ENCODE measurements around the gene CAMSAP2.
A peak's percentile ranks its signal among the peaks of the same experiment; 100 is the strongest.

Gene CAMSAP2

DNA sequence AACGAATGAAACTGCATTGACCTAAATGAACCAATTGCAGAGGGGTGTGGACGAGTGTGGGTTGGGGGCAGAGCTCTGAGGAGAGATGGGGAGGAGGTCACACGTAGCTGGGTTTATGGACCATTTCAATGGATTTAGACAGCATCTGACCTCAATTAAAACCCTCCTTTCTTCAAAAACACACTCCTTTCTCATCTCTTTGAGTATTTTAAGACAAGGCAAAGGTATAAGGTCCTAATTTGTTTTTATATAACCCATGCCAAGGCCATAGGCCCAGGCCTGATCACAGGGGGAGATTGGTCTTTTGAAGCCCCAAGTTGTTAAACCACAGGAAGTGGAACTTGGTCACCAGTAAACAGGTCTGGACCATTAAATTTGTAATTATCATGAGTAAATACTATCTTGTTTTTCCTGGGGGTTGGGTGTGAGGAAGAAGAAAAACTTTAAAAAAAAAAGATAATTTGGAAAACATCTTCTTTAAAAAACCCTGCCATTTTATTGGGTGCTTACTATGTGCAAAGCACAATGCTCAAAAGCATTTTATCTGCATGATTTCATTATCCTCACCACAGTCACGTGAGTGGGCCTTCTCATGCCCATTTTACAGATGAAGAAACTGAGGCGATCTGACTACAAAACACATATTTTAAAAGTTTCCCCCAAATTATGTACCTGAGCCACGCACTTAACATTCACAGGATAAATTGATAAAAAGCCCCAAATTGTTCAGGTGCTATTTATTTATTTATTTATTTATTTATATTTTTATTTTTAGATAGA is 147.1 kb downstream of the CAMSAP2 start:
- DNase-seq = no peak

DNA sequence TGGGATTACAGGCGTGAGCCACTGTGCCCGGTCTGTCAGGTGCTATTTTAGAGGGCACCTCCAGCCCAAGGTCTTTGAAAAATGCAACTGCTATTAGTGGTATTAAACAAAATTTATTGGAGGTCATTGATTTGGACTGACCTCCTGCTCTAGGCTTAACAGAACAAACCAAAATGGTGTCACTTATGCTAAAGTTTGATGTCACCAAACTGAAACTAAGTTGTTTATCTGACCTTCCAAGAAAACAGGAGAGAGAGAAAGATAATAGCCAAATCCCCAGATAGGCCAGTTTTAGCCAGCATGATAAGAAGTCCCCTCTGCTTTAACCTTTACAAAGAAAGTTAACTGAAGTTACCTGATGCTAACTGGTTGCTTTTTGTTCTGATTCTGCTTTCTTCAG is 147.9 kb downstream of the CAMSAP2 start:
- no peak for DNase-seq

DNA sequence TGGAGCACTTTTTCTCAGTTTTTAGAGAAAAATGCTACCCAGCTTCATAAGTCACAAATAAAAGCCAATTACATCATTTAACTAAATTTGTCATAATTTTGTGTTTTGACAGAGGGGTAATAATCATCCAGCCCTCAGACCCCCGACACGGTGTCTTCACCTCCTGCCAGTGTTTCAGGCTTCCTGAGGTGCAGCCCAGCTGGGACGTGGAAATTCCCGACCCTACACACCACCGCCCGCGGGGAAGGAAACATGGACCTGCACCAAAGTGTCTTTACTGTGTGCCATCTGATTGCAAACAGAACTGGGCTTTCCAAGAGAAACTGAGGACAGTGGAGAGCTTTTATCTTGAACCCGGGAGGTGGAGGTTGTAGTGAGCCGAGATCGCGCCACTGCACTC is 148.3 kb downstream of the CAMSAP2 start:
- DNase-seq = no peak

DNA sequence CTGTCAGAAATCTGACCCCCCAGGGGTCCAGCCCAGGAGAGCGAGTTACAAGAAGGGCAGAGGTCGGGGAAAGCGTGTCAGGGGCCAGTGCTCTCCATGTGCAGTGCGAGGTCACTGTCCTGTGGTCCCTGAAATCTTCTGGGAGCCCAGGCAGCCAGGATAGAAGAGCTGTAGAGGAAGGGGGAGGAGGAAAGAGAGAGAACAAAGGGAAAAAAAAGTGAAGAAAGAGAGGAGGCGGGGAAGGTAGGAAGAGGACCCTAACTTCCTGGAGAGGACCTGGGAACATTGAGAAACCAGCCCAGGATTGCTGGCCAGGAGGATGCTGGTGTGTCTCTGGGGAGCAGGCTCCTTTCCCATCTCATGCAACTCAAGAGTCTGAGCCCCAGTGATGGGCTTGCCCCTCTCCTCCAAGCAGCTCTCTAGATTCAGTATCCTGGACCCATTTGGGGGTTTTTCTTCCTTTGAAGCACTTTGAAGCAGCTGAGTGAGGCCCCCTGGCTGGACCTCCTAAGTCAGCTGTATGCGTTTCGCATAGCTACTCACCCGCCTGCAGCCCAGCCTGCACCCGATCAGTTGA is 149.2 kb downstream of the CAMSAP2 start:
- DNase-seq = no peak

DNA sequence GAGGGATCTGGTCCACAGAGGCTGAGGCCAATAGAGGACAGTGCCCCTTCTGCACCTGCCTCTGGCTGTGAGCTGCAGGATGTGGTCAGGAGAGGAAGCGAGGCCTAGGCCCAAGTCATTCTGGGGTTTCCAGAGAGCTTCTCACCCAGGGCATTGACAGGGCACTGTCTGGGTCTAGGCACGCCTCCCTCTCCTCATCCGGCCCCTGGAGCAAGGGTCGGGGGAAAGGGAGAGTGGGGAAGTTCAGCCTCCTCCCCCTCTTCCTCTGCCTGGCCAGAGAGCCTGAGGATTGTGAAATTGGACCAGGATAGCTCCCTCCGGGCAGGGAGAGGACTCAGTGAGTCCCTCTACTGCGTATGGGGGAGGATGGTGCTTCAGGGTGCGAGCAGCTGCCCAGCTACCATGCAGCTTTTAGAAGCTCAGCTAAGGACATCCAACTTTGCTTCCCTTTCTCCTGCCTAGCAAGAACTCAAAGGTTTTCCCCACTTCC is 149.7 kb downstream of the CAMSAP2 start:
- DNase-seq = no peak

DNA sequence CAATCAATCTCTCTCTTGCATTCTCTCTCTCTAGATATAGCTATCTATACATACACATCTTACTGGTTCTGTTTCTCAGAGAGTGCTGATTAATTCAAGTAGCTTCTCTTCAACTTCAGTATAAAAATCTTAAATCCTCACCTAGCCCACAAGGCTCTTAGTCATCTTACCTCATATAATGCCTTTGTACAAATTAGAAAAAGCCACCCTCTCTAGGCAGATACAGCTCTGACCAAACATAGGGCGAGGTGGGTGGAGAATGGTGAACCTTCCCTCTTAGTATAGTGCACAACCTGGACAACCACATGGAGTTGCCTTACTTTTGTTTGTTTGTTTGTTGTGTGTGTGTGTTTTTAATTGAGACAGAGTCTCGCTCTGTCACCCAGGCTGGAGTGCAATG is 150.9 kb downstream of the CAMSAP2 start:
- no peak for DNase-seq

DNA sequence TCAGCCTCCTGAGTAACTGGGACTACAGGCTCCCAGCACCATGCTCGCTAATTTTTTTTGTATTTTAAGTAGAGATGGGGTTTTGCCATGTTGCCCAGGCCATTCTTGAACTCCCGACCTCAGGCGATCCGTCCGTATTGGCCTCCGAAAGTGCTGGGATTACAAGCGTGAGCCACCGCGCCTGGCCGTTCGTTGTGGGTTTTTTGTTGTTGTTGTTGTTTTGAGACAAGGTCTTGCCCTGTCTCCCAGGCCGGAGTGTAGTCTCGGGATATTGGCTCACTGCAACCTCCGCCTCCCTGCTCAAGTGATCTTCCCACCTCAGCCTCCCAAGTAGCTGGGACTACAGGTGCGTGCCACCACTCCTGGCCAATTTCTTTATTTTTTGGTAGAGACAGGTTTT is 151.3 kb downstream of the CAMSAP2 start:
- DNase-seq = no peak

DNA sequence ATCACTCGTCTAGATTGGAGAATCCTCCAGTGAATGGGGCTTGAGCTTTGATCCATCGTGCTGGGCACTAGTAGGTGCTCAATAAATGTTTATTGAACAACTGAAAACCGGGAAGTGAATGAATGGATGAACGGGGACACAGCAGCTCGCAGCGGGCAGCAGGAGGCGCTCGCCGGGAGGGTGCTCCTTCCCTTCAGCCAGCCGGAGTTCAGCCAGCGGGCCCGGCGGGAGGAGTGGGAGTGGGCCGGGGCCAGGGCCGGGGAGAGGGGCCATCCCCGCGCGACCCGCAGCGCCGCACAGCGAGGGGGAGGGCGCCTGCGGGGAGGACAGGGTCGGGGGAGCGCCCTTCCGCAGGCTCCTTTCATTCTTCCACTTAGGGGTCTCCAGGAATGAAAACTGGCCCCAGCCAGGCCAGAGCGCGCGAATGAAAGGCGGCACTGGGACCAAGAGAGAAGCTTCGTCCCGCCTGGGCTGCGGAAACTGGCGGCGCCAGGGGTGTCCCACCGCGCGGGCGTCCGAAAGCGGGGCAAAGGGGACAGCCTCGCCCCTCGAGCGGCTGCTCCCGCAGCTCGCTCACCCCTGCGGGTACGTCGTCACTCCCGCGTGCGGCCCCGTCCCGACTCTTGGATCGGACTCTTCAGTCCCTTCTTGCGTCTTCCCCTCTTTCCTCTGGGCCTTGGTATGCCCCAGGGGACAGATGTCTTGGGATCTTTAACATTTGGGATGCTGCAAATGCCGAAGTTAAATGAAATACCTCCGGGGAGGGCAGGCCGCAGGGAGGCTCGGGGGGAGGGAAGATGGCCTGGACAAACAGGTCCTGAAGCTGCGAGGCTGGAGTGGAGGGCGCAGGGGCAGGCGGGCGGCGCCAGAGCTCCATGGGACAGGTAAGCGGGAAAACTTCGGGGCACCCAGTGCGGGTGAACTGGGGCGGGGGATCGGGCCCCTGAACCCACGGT is 152.4 kb downstream of the CAMSAP2 start:
- DNase-seq = peak; percentile 89

DNA sequence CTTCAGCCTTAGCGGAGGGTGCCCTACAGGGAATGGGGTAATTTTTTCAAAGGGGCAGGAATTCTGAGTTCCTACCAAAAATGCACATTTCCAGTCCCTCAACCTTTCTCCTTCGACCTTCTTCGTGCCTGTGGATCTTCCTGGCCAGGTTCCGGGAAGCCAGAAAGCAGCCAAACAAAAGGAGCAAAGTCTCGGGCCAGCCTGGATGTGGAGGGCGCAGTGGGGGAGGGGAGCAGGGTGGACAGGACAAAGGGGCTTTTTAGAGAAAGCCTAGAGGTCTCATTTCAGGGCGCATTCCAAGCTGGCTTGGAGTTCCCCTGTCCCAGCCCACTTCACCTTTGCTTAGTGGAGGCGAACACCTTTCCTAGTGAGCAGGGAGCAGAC is 153.1 kb downstream of the CAMSAP2 start:
- DNase-seq = peak; percentile 66

DNA sequence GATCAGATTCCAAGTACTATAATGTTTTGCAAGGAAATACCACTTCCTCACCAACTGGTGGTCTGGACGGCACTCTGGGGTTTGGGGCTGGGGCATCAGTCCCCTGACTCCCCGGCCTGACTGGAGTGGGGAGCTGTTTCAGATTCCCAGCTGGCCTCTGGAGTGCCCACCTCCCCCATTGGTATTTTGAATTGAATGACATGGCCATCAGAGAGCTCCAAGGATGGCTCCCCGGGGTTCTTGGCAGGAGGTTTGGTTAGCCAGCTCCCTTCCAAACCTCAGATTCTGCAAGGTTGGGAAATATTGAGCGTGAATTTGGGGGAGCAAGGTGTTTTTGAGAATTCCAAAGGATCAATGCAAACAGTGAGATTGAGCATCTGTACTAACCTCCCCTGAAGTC is 153.9 kb downstream of the CAMSAP2 start:
- DNase-seq = peak; percentile 35

DNA sequence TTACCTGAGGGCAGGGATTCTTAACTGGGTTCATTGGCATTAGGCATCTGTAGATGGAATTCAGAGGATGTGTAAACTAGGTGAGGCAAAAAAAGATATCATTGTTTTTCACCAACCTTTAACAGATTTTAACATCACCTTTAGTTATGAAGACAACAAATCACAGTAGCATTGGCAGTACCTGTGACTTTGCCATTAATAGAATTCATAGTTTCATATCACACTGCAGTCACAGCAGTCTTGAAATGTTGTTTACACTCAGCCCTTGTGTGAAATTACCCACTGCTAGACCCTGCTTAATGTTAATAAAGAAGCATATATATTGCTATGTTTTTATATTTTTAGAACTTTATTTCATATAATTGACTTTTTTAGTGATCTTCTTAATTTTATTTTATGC is 154.3 kb downstream of the CAMSAP2 start:
- DNase-seq = no peak

DNA sequence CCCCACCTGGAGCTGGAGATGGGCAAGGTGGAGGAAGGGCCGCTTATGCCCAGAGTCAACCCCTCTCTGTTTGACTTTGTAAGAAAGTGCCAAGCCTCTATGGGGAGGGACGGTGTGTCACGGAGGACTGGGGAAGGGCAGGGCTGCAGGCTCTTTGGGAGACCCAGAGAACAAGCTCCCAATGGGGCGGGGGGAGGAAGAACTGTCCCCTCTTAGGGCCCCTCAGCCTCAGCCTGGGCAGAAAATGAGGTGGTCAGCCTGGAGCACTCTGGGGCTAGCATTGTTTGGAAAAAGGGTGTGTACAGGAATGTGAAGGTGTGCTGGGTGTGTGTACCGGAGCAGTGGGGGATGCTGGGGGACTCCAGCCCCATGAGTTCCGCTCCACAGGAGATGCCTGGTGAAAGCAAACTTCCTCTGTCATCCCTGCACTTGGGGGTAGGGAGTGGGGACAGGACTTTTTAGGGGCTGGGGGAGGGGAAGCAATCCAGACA is 154.8 kb downstream of the CAMSAP2 start:
- peak; percentile 31 for DNase-seq

DNA sequence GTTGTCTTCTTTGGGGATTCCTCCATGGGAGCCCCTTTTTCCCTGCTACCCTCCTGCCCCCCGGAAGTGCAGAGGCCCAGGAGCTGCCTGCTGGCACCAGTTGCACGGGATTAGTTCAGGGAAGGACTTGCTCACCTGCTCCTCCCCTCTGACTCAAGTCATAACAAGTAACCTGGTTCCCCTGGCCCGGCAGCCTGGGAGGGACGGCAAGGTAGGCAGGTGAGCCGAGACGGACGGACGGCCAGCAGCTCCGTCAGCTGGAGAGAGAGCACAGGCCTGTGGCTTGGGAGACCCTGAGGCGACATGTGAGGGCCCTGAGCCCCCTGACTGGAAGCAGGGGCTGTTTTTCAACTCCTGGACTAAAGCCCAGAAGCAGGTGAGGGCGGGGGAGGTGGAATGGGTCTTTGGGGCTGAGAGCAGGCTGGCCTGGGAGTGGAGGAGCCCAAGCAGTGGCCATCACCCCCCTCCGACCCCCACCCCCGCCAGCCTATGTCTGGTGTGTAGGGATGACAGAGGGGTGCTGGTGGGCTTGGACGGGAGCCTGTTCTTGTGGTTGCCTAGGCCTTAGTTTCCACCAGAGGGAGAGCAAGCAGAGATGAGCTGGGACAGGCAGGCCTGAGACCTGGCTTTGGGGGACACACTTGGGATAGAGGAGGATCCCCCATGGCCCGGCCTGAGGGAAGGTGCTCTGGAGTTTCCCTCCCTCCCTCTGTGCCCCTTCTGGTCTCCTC is 156.2 kb downstream of the CAMSAP2 start, which contains the start of gene INAVA:
Gene INAVA, plus strand, starts transcription at position 189 of the 731 bp plus-strand sequence. CDS start 3,501 bp downstream, outside the sequence.
- peak; percentile 28 for DNase-seq

DNA sequence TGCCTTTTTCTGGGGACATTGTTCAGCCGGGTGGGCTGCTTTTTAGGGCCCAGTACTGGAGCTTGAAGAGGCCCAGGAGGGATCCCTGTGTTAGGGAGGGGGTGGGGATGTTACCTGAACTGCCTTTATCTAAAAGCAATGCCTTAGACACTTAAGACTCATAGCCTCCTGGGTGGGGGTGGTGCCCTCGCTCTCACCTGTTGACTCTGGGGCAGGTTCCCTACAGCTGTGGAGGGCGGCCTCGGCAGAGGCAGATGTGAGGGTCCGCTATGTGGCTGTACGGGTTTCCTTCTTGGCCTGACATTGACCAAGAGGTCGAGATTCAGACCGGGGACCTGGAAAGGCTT is 156.7 kb downstream of the CAMSAP2 start:
- no peak for DNase-seq

DNA sequence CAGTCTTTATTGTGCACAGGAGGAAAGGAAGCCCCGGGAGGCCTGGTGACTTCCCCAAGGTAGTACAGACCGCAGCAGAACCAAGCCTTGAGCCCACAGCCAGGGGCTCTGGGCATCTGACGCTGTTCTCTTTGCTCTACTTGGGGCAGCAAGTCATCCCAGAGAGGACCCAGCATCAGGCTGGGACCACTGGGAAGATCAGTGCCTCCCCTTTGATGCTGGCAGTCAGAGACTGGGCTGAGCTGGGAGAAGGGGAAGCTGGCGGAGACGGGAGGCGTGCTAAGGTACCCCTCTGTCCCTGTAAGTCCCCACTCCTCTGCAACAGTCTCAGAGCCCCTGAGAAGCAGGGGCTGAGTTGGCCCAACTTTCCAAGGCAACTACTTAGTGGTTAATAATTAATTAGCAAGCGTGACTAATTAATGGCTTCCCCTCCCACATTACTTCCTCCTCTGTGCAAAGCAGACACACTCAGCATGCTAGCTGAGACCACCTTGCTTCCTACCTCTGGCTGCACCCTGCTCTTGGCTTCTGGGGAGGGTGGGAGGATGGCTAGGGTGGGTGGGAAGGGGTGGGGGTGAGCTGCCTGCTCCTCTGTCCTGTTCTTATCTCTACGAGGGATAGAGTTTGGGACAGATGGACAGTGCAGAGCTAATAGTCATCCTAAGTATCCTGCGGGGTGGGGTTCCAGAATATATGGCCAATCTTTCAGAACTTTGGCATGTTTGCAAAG is 157.3 kb downstream of the CAMSAP2 start:
- no peak for DNase-seq

DNA sequence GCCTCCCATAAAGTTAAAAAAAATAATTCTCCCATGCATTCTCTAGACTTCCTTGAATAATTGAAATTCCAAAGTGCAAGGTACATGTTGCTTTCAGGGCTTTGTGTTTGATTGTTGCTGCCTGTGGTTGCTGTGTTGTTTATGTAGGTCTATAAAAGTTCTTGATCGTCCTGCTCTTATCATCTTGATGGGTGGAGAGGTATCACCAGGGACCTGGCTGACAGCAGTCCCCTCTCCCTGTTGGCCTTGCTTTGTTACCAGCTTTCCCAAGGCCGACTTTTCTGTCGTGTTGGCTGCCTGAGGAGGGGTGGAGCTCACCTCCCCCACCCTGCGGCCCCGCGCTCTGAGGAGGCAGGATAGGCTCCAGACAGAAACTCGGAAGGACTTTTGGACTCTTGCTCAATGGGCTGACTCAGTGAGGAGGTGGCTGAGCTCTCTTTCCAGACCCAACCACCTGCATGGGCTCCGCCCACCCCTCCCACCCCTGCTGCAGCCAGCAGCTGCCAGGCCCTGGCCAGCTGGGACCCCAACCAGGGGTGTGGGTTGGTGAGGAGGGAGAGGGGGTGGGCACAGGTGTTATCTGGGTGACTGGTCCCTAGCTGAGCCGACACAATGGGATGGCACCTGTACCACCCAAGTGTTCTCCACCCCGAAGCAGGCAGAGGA is 158.0 kb downstream of the CAMSAP2 start:
- no peak for DNase-seq

DNA sequence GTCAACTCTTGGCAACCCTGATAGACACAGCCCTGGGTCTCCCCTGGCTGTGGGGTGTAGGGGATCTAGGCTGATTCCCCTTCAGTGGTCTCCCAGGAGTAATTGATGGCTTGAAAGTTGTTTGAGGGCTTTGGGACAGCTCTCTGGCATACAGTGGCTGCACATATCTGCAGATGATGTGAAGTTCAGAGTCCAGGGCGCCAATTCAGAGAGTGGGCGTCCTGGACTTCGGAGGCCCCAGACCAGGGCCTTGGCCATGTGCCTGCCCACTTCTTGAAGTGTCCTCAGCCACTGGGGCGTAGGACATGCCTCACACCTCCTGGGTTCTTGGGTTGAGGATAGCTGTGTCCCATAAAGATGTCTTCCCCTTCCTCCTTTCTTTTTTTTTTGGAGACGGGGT is 158.6 kb downstream of the CAMSAP2 start:
- DNase-seq = no peak

DNA sequence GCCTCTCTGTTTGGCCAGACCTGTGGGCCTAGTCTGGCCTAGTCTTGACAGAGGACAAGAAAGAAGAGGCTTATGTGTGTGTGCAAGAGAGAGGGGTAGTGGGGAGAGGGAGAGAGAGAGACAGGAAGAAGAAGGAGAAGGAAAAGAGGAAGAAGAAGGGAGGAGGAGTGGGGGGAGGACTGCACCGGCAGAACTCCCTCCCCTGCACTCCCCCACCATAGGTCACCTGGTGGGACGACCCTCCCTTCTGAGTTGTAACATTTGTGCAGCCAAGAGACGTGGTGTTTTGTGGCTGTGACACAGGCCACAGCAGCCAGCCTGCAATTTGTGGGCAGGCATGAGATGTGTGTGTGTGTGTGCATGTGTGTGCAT is 160.3 kb downstream of the CAMSAP2 start:
- DNase-seq = no peak

DNA sequence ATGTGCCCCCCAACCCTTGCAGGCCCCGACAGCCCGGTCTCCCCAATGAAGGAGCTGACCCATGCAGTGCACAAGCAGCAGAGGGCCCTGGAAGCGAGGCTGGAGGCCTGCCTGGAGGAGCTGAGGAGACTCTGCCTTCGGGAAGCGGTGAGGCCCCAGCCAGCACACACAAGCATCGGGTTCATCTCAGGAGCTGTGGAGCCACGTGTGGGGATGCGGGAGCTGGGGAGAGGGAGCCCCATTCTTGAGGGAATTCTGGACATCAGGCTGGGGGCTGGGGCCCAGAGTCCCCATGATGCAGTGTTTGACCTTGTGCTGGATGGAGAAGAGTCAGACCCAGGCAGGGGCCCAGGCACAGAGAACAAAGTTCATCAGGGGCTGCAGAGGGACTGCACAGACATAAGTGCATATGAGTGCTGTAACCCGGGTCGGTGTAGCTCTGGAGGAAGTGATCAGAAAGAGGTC is 160.8 kb downstream of the CAMSAP2 start:
- DNase-seq = no peak

DNA sequence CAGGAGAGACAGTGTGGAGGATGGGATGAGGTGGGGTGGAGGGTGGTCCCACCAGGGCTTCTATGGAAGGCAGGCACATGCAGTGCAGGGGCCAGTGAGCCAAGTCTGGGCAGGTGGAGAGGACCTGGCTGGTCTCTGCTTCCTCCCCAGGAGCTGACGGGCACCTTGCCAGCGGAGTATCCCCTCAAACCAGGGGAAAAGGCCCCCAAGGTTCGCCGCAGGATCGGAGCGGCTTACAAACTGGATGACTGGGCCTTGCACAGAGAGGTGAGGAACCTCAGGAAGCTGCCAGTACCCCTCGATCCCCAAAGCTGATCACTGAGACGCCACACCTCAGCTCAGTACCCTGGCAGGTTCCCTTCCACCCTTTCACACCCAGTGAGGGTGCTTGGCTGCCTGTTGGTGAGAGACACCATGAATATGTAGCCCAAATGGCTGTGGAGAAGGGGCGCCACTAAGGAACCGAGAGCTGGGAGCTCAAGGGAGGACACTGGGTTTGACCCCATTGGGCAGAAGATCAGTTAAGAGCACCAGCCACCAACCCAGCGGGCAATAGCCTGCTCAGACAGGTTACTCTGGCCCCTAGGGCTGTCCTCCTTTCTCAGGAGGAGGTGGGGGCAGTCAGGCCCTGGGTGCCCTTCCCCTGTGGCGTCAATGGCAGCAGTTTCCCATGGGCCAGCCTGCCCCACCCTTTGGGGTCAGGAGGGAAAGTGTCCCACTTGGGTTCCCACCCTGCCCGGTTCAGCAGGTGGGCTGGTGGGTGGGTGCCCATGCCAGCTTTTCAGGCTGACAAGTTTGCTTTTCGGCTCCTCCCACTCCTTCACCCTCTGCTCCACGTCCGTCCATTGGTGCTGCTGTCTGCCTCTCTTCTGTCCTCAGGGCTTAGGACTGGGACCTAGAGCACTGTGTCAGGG is 161.5 kb downstream of the CAMSAP2 start:
- DNase-seq = no peak
